Jurkat, Clone E6-1 (cell line): ENCODE data around the gene RNF149. TPM values are rescaled to one million over a fixed set of nuclear protein-coding genes. Genes with fewer than 3 reads are reported as not detected.
"Not testable (repeated sequence)": the region's sequence is repeated elsewhere in the genome, so short reads cannot be mapped to it uniquely, and the experiment has no call there.

Source experiments
- DNase-seq: peaks from one replicate; pipeline ENCODE4 v3.0.0-alpha.2; 2011; ENCODE audit warnings: low read depth, low spot score
- H3K4me3 ChIP-seq: 2 replicates; pipeline ENCODE4 v1.5.1; 2011; ENCODE audit warnings: mild to moderate bottlenecking, low read length, control low read depth, moderate library complexity
- polyA plus RNA-seq: library from polyadenylated mRNA; unstranded; fragments of >200 nt; gene quantifications from one replicate; pipeline ENCODE4 v1.2.1, GENCODE V29; 2012; ENCODE audit warnings: missing spikeins; ENCODE audit not compliant: insufficient read length, insufficient read depth

RNF149 gene
- 28.8 TPM for polyA plus RNA-seq

- peak; percentile 74 for DNase-seq
- peak within 1 kb of the TSS; percentile 57 for H3K4me3 ChIP-seq
Observed at GRCh38 chr2:101308432-101309210, at the start of gene RNF149. TSS of gene RNF149 (minus strand) at chr2:101308701. CDS start at chr2:101308588, 113 bp downstream.

- no peak overlapping the region for H3K4me3 ChIP-seq
- DNase-seq = no peak
Observed at GRCh38 chr2:101357376-101357775, 48.9 kb upstream of the RNF149 start.

- no peak for DNase-seq
Observed at GRCh38 chr2:101356521-101356920, 48.0 kb upstream of the RNF149 start.

GRCh38 chr2:101356055-101356454, 47.6 kb upstream of the RNF149 start:
- no peak overlapping the region for H3K4me3 ChIP-seq
- DNase-seq = no peak

More at GRCh38 chr2:101356521-101356920, 48.0 kb upstream of the RNF149 start:
- H3K4me3 ChIP-seq = no peak overlapping the region

GRCh38 chr2:101355401-101356054, 47.0 kb upstream of the RNF149 start:
- H3K4me3 ChIP-seq = no peak overlapping the region
- no peak for DNase-seq

- no peak for DNase-seq
- H3K4me3 ChIP-seq = no peak overlapping the region
Observed at GRCh38 chr2:101354420-101355311, 46.2 kb upstream of the RNF149 start.

GRCh38 chr2:101352631-101353030, 44.1 kb upstream of the RNF149 start:
- H3K4me3 ChIP-seq, DNase-seq: not testable (repeated sequence)

- no peak overlapping the region for H3K4me3 ChIP-seq
- no peak for DNase-seq
Observed at GRCh38 chr2:101351207-101351606, 42.7 kb upstream of the RNF149 start.

- peak; percentile 31 for DNase-seq
- no peak overlapping the region for H3K4me3 ChIP-seq
Observed at GRCh38 chr2:101349893-101350662, 41.6 kb upstream of the RNF149 start.

- H3K4me3 ChIP-seq = no peak overlapping the region
- DNase-seq = no peak
Observed at GRCh38 chr2:101348883-101349282, 40.4 kb upstream of the RNF149 start.

- H3K4me3 ChIP-seq = no peak overlapping the region
- DNase-seq = no peak
Observed at GRCh38 chr2:101346909-101347308, 38.4 kb upstream of the RNF149 start.

GRCh38 chr2:101344137-101344536, 35.6 kb upstream of the RNF149 start:
- no peak overlapping the region for H3K4me3 ChIP-seq
- DNase-seq = no peak

GRCh38 chr2:101342625-101343008, 34.1 kb upstream of the RNF149 start:
- H3K4me3 ChIP-seq = no peak overlapping the region
- DNase-seq = no peak

GRCh38 chr2:101341901-101342624, 33.6 kb upstream of the RNF149 start:
- peak; percentile 62 for DNase-seq
- H3K4me3 ChIP-seq = no peak overlapping the region

GRCh38 chr2:101341421-101341820, 32.9 kb upstream of the RNF149 start:
- H3K4me3 ChIP-seq = no peak overlapping the region
- DNase-seq = peak; percentile 47

GRCh38 chr2:101340141-101340551, 31.6 kb upstream of the RNF149 start:
- H3K4me3 ChIP-seq = no peak overlapping the region
- no peak for DNase-seq

GRCh38 chr2:101339266-101339880, 30.9 kb upstream of the RNF149 start:
- DNase-seq = no peak
- no peak overlapping the region for H3K4me3 ChIP-seq

GRCh38 chr2:101337877-101338276, 29.4 kb upstream of the RNF149 start:
- no peak for DNase-seq
- no peak overlapping the region for H3K4me3 ChIP-seq
